SK-N-SH (cell line): Measurements from ENCODE around the gene DPAGT1. TPM values are rescaled to one million over a fixed set of nuclear protein-coding genes. Genes with fewer than 3 reads are reported as not detected.

Experiments used
- CTCF ChIA-PET: fragments of 300-600, 350-600 bp; formaldehyde crosslinking; extraction: SDS; loops from one replicate; lab custom pipeline; 2021; lab: Yijun Ruan, JAX
- POLR2A ChIA-PET: fragments of 350-600 bp; sonication (Branson Sonifier 250); formaldehyde crosslinking; extraction: SDS; loops from one replicate; lab custom pipeline; 2020; ENCODE audit warnings: antibody characterized with exemption, inconsistent platforms; lab: Yijun Ruan, JAX
- DNase-seq: peaks from one replicate; pipeline ENCODE4 v3.0.0; 2012
- H2AFZ ChIP-seq: fragments of 200-600 bp; sonication (generic); 2 replicates; pipeline ENCODE4 v1.8.1; 2016; ENCODE audit warnings: antibody characterized with exemption, mild to moderate bottlenecking, low read depth
- H3F3A ChIP-seq: fragments of 200-600 bp; sonication (generic); replicated peaks from 2 replicates; pipeline ENCODE3; 2016; ENCODE audit warnings: antibody characterized with exemption, mild to moderate bottlenecking; ENCODE audit not compliant: insufficient read depth
- H3K27ac ChIP-seq, 2 experiments: fragments of 200-500 bp in 1 of 2; fragments of 200-600 bp in 1 of 2; sonication (Bioruptor generic) in 1 of 2; sonication (generic), shearing (Covaris generic) in 1 of 2; 2 replicates each; pipeline versions ENCODE4 v1.5.1 to v1.6.1; 2014 to 2016; ENCODE audit warnings: low read depth in 2 of 2, inconsistent platforms in 1 of 2, low read length in 1 of 2, mild to moderate bottlenecking in 1 of 2, mixed read lengths in 1 of 2
- H3K27me3 ChIP-seq: fragments of 200-600 bp; sonication (generic), shearing (Covaris generic); 2 replicates; pipeline ENCODE4 v1.6.1; 2016; ENCODE audit warnings: mixed run types; ENCODE audit not compliant: insufficient read depth
- H3K36me3 ChIP-seq, 2 experiments: fragments of 200-500 bp in 1 of 2; fragments of 200-600 bp in 1 of 2; sonication (Bioruptor generic) in 1 of 2; sonication (generic) in 1 of 2; replicated peaks in 1 of 2; 2 replicates each; pipeline versions ENCODE3 to v1.5.1; 2014 to 2016; ENCODE audit warnings: low read length in 1 of 2, mild to moderate bottlenecking in 1 of 2; ENCODE audit not compliant: insufficient read depth in 2 of 2, control insufficient read depth in 1 of 2
- H3K4me1 ChIP-seq, 2 experiments: fragments of 200-500 bp in 1 of 2; fragments of 200-600 bp in 1 of 2; sonication (Bioruptor generic) in 1 of 2; sonication (generic), shearing (Covaris generic) in 1 of 2; 2 replicates each; pipeline versions ENCODE4 v1.5.1 to v1.6.1; 2014 to 2016; ENCODE audit warnings: low read depth in 1 of 2, low read length in 1 of 2, mixed run types in 1 of 2; ENCODE audit not compliant: insufficient read depth in 2 of 2, control insufficient read depth in 1 of 2
- H3K4me2 ChIP-seq: fragments of 200-600 bp; sonication (generic), shearing (Covaris generic); 2 replicates; pipeline ENCODE4 v1.6.1; 2017; ENCODE audit warnings: mixed run types
- H3K4me3 ChIP-seq, 2 experiments: fragments of 200-500 bp in 1 of 2; fragments of 200-600 bp in 1 of 2; sonication (Bioruptor generic) in 1 of 2; sonication (generic), shearing (Covaris generic) in 1 of 2; 2 replicates each; pipeline versions ENCODE4 v1.5.1 to v1.8.1; 2014 to 2016; ENCODE audit warnings: low read depth in 2 of 2, inconsistent platforms in 1 of 2, low read length in 1 of 2, mild to moderate bottlenecking in 1 of 2, mixed read lengths in 1 of 2, moderate library complexity in 1 of 2
- H3K79me2 ChIP-seq: fragments of 200-600 bp; sonication (generic); 2 replicates; pipeline ENCODE4 v1.8.1; 2017; ENCODE audit warnings: mild to moderate bottlenecking; ENCODE audit not compliant: insufficient read depth
- H3K9ac ChIP-seq: fragments of 200-600 bp; sonication (generic); 2 replicates; pipeline ENCODE4 v1.6.1; 2017; ENCODE audit warnings: mixed run types
- H3K9me2 ChIP-seq: fragments of 200-600 bp; sonication (generic); 2 replicates; pipeline ENCODE4 v1.6.1; 2017; ENCODE audit warnings: mixed run types
- H3K9me3 ChIP-seq: fragments of 200-600 bp; sonication (generic); 2 replicates; pipeline ENCODE4 v1.6.1; 2017; ENCODE audit warnings: mixed run types, mild to moderate bottlenecking, moderate library complexity
- H4K20me1 ChIP-seq: fragments of 200-600 bp; sonication (generic); 2 replicates; pipeline ENCODE4 v1.6.1; 2017; ENCODE audit warnings: mild to moderate bottlenecking, mixed run types; ENCODE audit not compliant: insufficient read depth
- ELF1 ChIP-seq: IDR thresholded peaks from 2 replicates; pipeline ENCODE4 v1.4.0; 2012
- GABPA ChIP-seq: IDR thresholded peaks from 2 replicates; pipeline ENCODE4 v1.4.0; 2012; ENCODE audit warnings: low read depth, mild to moderate bottlenecking
- MAX ChIP-seq: IDR thresholded peaks from 2 replicates; pipeline ENCODE4 v1.4.0; 2012; ENCODE audit warnings: low read depth
- RAD21 ChIP-seq: IDR thresholded peaks from 2 replicates; pipeline ENCODE4 v1.6.1; 2012; ENCODE audit warnings: mild to moderate bottlenecking, low read length
- RCOR1 ChIP-seq: fragments of 150-350 bp; IDR thresholded peaks from 2 replicates; pipeline ENCODE4 v1.6.1; 2017; ENCODE audit warnings: antibody characterized with exemption, low read length
- RXRA ChIP-seq: IDR thresholded peaks from 2 replicates; pipeline ENCODE4 v1.4.0; 2012; ENCODE audit warnings: low read depth, mild to moderate bottlenecking, borderline replicate concordance
- SIN3A ChIP-seq: IDR thresholded peaks from 2 replicates; pipeline ENCODE4 v1.6.1; 2012; ENCODE audit warnings: low read depth, mild to moderate bottlenecking, low read length, moderate library complexity, borderline replicate concordance
- SMC3 ChIP-seq: IDR thresholded peaks from 2 replicates; pipeline ENCODE4 v1.6.1; 2012; ENCODE audit warnings: low read depth, low read length, improper control_type of control experiment
- TEAD4 ChIP-seq: IDR thresholded peaks from 2 replicates; pipeline ENCODE4 v1.4.0; 2012; ENCODE audit warnings: mild to moderate bottlenecking, borderline replicate concordance; ENCODE audit not compliant: insufficient read depth
- ZBTB33 ChIP-seq: IDR thresholded peaks from 2 replicates; pipeline ENCODE4 v1.4.0; 2012; ENCODE audit warnings: low read depth, borderline replicate concordance
- WGBS: methylation state at CpG from one replicate; pipeline ENCODE4 v1.1.6; 2017; ENCODE audit warnings: low lambda C conversion rate; 5-methylcytosine and 5-hydroxymethylcytosine counted together
- polyA plus RNA-seq, 3 experiments: library from polyadenylated mRNA; depleted of rRNA; stranded (reverse); fragments of >200 nt; gene quantifications; 2 replicates each; pipeline ENCODE4 v1.2.3, GENCODE V29; 2012
- TF ChIP-seq, protein P1 (sequence below): fragments of 150-350 bp; IDR thresholded peaks from 2 replicates; pipeline ENCODE4 v1.6.1; 2017; ENCODE audit warnings: antibody characterized with exemption, low read length, low read depth, borderline replicate concordance
- TF ChIP-seq, protein P2 (sequence below): fragments of 200-600 bp; sonication (generic); IDR thresholded peaks from 2 replicates; pipeline ENCODE4 v1.6.1; 2017; ENCODE audit warnings: antibody characterized with exemption, mild to moderate bottlenecking, moderate library complexity

DPAGT1 gene
- polyA plus RNA-seq, 1 of the 3 experiments (the other 2 are of a cell fraction), result 99.5 TPM

- TF ChIP-seq ZBTB33, result no peak; the same call in 1 of the 2 replicates
- TF ChIP-seq SIN3A, result peak; percentile 90
- TF ChIP-seq GABPA, result peak; percentile 45; the same call in 1 of the 2 replicates
- peak; percentile 74; the same call in 1 of the 2 replicates for TF ChIP-seq ELF1
- peak; percentile 60; the same call in 1 of the 2 replicates for TF ChIP-seq MAX
- no peak; the same call in 1 of the 2 replicates for TF ChIP-seq RCOR1
- no peak for TF ChIP-seq RXRA
Observed at GRCh38 chr11:119095066-119095880, 6.4 kb downstream of the DPAGT1 start (continued).

DNA sequence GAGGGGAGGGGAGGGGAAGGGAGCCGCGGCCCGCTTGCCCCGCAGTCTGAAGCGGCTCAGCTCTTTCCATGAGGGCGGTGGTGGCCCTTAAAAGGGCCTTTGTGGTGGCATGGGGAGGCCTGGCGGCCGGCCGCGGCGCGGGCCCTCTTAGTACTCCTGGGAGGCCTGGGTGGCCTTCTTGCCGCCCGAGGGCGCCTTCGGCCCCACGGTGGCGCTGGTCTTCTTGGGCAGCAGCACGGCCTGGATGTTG lies 6.9 kb downstream of the DPAGT1 start:
- no peaks in the 10 kb centered on the region for H3K9me2 ChIP-seq
- H3K4me1 ChIP-seq, result peaks cover 21 to 22% of the 10 kb centered on the region in 2 experiments; a peak in 2 of 4 replicates
- peak overlapping the region; percentile 89 for H3K9ac ChIP-seq
- DNase-seq, result peak; percentile 80
- H3K4me2 ChIP-seq, result peak overlapping the region; percentile 98
- no peak overlapping the region for H2AFZ ChIP-seq
- peaks cover 40% of the 10 kb centered on the region for H3F3A ChIP-seq
- 0% methylated on average over 4 of the region's 19 CpGs for WGBS
- TF ChIP-seq RAD21 (peak; percentile 50), TEAD4 (no peak), SMC3 (0 out of 2 replicates have a peak, but pooled peaks have one; percentile 27), GABPA (no peak)
- TF ChIP-seq, protein P1, sequence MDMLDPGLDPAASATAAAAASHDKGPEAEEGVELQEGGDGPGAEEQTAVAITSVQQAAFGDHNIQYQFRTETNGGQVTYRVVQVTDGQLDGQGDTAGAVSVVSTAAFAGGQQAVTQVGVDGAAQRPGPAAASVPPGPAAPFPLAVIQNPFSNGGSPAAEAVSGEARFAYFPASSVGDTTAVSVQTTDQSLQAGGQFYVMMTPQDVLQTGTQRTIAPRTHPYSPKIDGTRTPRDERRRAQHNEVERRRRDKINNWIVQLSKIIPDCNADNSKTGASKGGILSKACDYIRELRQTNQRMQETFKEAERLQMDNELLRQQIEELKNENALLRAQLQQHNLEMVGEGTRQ, result no peak
- TF ChIP-seq, protein P2, sequence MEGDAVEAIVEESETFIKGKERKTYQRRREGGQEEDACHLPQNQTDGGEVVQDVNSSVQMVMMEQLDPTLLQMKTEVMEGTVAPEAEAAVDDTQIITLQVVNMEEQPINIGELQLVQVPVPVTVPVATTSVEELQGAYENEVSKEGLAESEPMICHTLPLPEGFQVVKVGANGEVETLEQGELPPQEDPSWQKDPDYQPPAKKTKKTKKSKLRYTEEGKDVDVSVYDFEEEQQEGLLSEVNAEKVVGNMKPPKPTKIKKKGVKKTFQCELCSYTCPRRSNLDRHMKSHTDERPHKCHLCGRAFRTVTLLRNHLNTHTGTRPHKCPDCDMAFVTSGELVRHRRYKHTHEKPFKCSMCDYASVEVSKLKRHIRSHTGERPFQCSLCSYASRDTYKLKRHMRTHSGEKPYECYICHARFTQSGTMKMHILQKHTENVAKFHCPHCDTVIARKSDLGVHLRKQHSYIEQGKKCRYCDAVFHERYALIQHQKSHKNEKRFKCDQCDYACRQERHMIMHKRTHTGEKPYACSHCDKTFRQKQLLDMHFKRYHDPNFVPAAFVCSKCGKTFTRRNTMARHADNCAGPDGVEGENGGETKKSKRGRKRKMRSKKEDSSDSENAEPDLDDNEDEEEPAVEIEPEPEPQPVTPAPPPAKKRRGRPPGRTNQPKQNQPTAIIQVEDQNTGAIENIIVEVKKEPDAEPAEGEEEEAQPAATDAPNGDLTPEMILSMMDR, result peak; percentile 75
- POLR2A ChIA-PET, result interaction anchor here (0.6 to 2.6 kb wide), 11 partner anchors 8 to 431 kb away, joined by 3 to 31 read pairs (median 5); partner anchors contain the start of genes C2CD2L, HINFP, HMBS and HYOU1
- no peaks in the 10 kb centered on the region for H3K9me3 ChIP-seq
- H3K27ac ChIP-seq, result peak overlapping the region; percentile 72 to 89
- H3K36me3 ChIP-seq, result peaks cover 47 to 55% of the 10 kb centered on the region in 2 experiments
- H3K79me2 ChIP-seq, result peaks cover 55% of the 10 kb centered on the region
- H3K4me3 ChIP-seq, result peak overlapping the region; percentile 84 to 87
- CTCF ChIA-PET, result interaction anchor here (0.6 to 3.4 kb wide), 28 partner anchors 9 to 245 kb away, joined by 3 to 20 read pairs (median 3); partner anchors contain the start of genes C2CD2L, NLRX1, SLC37A4 and UPK2
- no peaks in the 10 kb centered on the region for H3K27me3 ChIP-seq
- peaks cover 31% of the 10 kb centered on the region for H4K20me1 ChIP-seq
